ENCODE measurements around the gene CARD11.
A peak's percentile ranks its signal among the peaks of the same experiment; 100 is the strongest.

Gene CARD11

GRCh38 chr7:2896131-2896530 lies 147.5 kb downstream of the CARD11 start:
- no peak overlapping the region for H3K27ac ChIP-seq
- no peak for TF ChIP-seq CTCF (conservative IDR thresholded peaks at IDR 0.05)

GRCh38 chr7:2894118-2894940 lies 149.3 kb downstream of the CARD11 start:
- no peak overlapping the region for H3K27ac ChIP-seq
- TF ChIP-seq CTCF (conservative IDR thresholded peaks at IDR 0.05): no peak

- TF ChIP-seq CTCF (conservative IDR thresholded peaks at IDR 0.05): no peak
- H3K27ac ChIP-seq: no peak overlapping the region
These were observed 150.2 kb downstream of the CARD11 start for GRCh38 chr7:2893411-2893861.

- no peak overlapping the region for H3K27ac ChIP-seq
- no peak for TF ChIP-seq CTCF (conservative IDR thresholded peaks at IDR 0.05)
These were observed 151.1 kb downstream of the CARD11 start for GRCh38 chr7:2892549-2892948.

GRCh38 chr7:2887816-2888215 lies 155.9 kb downstream of the CARD11 start:
- TF ChIP-seq CTCF (conservative IDR thresholded peaks at IDR 0.05): no peak
- no peak overlapping the region for H3K27ac ChIP-seq

- no peak overlapping the region; the same call in 1 of the 2 replicates for H3K27ac ChIP-seq
- peak; percentile 95 for TF ChIP-seq CTCF (conservative IDR thresholded peaks at IDR 0.05)
These were observed 156.8 kb downstream of the CARD11 start for GRCh38 chr7:2886900-2887299.

- no peak overlapping the region; the same call in 1 of the 2 replicates for H3K27ac ChIP-seq
- no peak for TF ChIP-seq CTCF (conservative IDR thresholded peaks at IDR 0.05)
These were observed 157.3 kb downstream of the CARD11 start for GRCh38 chr7:2886391-2886790.

Data from VCaP (cell line).